Measurements from ENCODE around the gene CFAP74.
A peak's percentile ranks its signal among the peaks of the same experiment; 100 is the strongest.

The CFAP74 gene

GRCh38 chr1:1883092-1883873, 120.3 kb downstream of the CFAP74 start:
- Histone ChIP-seq H3K27me3 (ENCODE audit: insufficient read depth, low read depth, severe bottlenecking) (no peaks in the 10 kb centered on the region), H3K27ac (no peak overlapping the region), H3K4me3 (ENCODE audit: low read depth, low read length) (no peak overlapping the region), H3K9me3 (ENCODE audit: severe bottlenecking) (no peaks in the 10 kb centered on the region), H3K36me3 (peaks cover 15% of the 10 kb centered on the region)
- TF ChIP-seq, protein P1, sequence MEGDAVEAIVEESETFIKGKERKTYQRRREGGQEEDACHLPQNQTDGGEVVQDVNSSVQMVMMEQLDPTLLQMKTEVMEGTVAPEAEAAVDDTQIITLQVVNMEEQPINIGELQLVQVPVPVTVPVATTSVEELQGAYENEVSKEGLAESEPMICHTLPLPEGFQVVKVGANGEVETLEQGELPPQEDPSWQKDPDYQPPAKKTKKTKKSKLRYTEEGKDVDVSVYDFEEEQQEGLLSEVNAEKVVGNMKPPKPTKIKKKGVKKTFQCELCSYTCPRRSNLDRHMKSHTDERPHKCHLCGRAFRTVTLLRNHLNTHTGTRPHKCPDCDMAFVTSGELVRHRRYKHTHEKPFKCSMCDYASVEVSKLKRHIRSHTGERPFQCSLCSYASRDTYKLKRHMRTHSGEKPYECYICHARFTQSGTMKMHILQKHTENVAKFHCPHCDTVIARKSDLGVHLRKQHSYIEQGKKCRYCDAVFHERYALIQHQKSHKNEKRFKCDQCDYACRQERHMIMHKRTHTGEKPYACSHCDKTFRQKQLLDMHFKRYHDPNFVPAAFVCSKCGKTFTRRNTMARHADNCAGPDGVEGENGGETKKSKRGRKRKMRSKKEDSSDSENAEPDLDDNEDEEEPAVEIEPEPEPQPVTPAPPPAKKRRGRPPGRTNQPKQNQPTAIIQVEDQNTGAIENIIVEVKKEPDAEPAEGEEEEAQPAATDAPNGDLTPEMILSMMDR (IDR thresholded peaks at IDR 0.05; ENCODE audit: low read depth, low read length): no peak
- DNase-seq: no peak

- no peaks in the 10 kb centered on the region for H3K27me3 ChIP-seq (ENCODE audit: insufficient read depth, low read depth, severe bottlenecking)
- TF ChIP-seq, protein P1 (IDR thresholded peaks at IDR 0.05; ENCODE audit: low read depth, low read length): no peak
- H3K9me3 ChIP-seq (ENCODE audit: severe bottlenecking): no peaks in the 10 kb centered on the region
- H3K4me3 ChIP-seq (ENCODE audit: low read depth, low read length): no peak overlapping the region
- DNase-seq: no peak
- peaks cover 18% of the 10 kb centered on the region for H3K36me3 ChIP-seq
- 0 out of 2 replicates have a peak overlapping the region, but pooled peaks have one; percentile 28 for H3K27ac ChIP-seq
Measured at GRCh38 chr1:1881727-1882126, 121.9 kb downstream of the CFAP74 start.

GRCh38 chr1:1880617-1881312, 122.8 kb downstream of the CFAP74 start:
- no peak for DNase-seq
- no peak overlapping the region for H3K4me3 ChIP-seq (ENCODE audit: low read depth, low read length)
- peaks cover 27% of the 10 kb centered on the region for H3K36me3 ChIP-seq
- H3K27ac ChIP-seq: peak overlapping the region; percentile 8; the same call in 1 of the 2 replicates
- TF ChIP-seq, protein P1 (IDR thresholded peaks at IDR 0.05; ENCODE audit: low read depth, low read length): no peak
- no peaks in the 10 kb centered on the region for H3K9me3 ChIP-seq (ENCODE audit: severe bottlenecking)
- no peaks in the 10 kb centered on the region for H3K27me3 ChIP-seq (ENCODE audit: insufficient read depth, low read depth, severe bottlenecking)

GRCh38 chr1:1879942-1880341, 123.6 kb downstream of the CFAP74 start:
- TF ChIP-seq, protein P1 (IDR thresholded peaks at IDR 0.05; ENCODE audit: low read depth, low read length): no peak
- Histone ChIP-seq H3K4me3 (ENCODE audit: low read depth, low read length) (no peak overlapping the region), H3K27ac (no peak overlapping the region), H3K27me3 (ENCODE audit: insufficient read depth, low read depth, severe bottlenecking) (no peaks in the 10 kb centered on the region), H3K36me3 (peaks cover 35% of the 10 kb centered on the region), H3K9me3 (ENCODE audit: severe bottlenecking) (no peaks in the 10 kb centered on the region)
- no peak for DNase-seq

- Histone ChIP-seq H3K27ac (no peak overlapping the region), H3K27me3 (ENCODE audit: insufficient read depth, low read depth, severe bottlenecking) (no peaks in the 10 kb centered on the region), H3K9me3 (ENCODE audit: severe bottlenecking) (no peaks in the 10 kb centered on the region), H3K4me3 (ENCODE audit: low read depth, low read length) (no peak overlapping the region), H3K36me3 (peaks cover 45% of the 10 kb centered on the region)
- TF ChIP-seq, protein P1 (IDR thresholded peaks at IDR 0.05; ENCODE audit: low read depth, low read length): no peak
- DNase-seq: no peak
Measured at GRCh38 chr1:1877865-1878436, 125.6 kb downstream of the CFAP74 start.
